Left ventricle myocardium inferior (tissue), 1 donor: Measurements from ENCODE around the gene ZKSCAN5. TPM values are rescaled to one million over a fixed set of nuclear protein-coding genes. Genes with fewer than 3 reads are reported as not detected.

Experiments
- total RNA-seq: library from RNA; stranded (reverse); fragmentation: NEBNext Ultra II Directional; extraction: Animal tissue kit (Norgen Biotek cat#: 25700); gene quantifications from one replicate; pipeline ENCODE4 v1.2.1, GENCODE V29; 2021
- donor health status: DM: no; HTN: yes; CAD: no; lungs with severe emphysema.

The ZKSCAN5 gene
- total RNA-seq, 1 donor from 2014 or later = 6.0 TPM

Other genes with a start within 250 kb of the ZKSCAN5 start
- not detected for gene MYH16, start 231.8 kb upstream of the ZKSCAN5 start, total RNA-seq
- gene ARPC1A, start 178.8 kb upstream of the ZKSCAN5 start, total RNA-seq = 131 TPM
- 33.6 TPM for gene ARPC1B, start 129.9 kb upstream of the ZKSCAN5 start, total RNA-seq
- gene PDAP1, start 96.1 kb upstream of the ZKSCAN5 start, total RNA-seq = 93.2 TPM
- 43.9 TPM for gene BUD31, start 95.7 kb upstream of the ZKSCAN5 start, total RNA-seq
- gene PTCD1, start 65.9 kb upstream of the ZKSCAN5 start, total RNA-seq = 4.3 TPM
- gene CPSF4, start 65.7 kb upstream of the ZKSCAN5 start, total RNA-seq = 17.9 TPM
- 834 TPM for gene ATP5MF, start 38.5 kb upstream of the ZKSCAN5 start, total RNA-seq
- 3.3 TPM for gene ZNF789, start 31.8 kb upstream of the ZKSCAN5 start, total RNA-seq
- 15.6 TPM for gene ZNF394, start 4.4 kb upstream of the ZKSCAN5 start, total RNA-seq
- 6.4 TPM for gene FAM200A, start 47.5 kb downstream of the ZKSCAN5 start, total RNA-seq
- gene ZNF655, start 54.0 kb downstream of the ZKSCAN5 start, total RNA-seq = 26.1 TPM
- not detected for gene TMEM225B, start 93.6 kb downstream of the ZKSCAN5 start, total RNA-seq
- gene ZSCAN25, start 112.3 kb downstream of the ZKSCAN5 start, total RNA-seq = 9.0 TPM
- not detected for gene CYP3A5, start 175.3 kb downstream of the ZKSCAN5 start, total RNA-seq
- gene CYP3A7, start 230.5 kb downstream of the ZKSCAN5 start, total RNA-seq = not detected